ENCODE results near the gene TEX22.
"Not testable (repeated sequence)": the region's sequence is repeated elsewhere in the genome, so short reads cannot be mapped to it uniquely, and the experiment has no call there.

The TEX22 gene

GRCh38 chr14:105398044-105398725, at the start of gene TEX22:
Gene TEX22, plus strand, starts transcription at chr14:105398538. Its CDS starts 803 bp downstream, at chr14:105399341.
- peak; percentile 39 for DNase-seq

GRCh38 chr14:105348945-105349699, 49.2 kb upstream of the TEX22 start:
- no peak for DNase-seq

- no peak for DNase-seq
These were observed 48.3 kb upstream of the TEX22 start for GRCh38 chr14:105349992-105350391.

GRCh38 chr14:105350450-105351244, 47.7 kb upstream of the TEX22 start:
- no peak for DNase-seq

- DNase-seq: no peak
These were observed 46.9 kb upstream of the TEX22 start for GRCh38 chr14:105351410-105351809.

- DNase-seq: peak; percentile 79
These were observed 46.2 kb upstream of the TEX22 start for GRCh38 chr14:105351920-105352851.

- DNase-seq: no peak
These were observed 45.2 kb upstream of the TEX22 start for GRCh38 chr14:105353136-105353535.

- no peak for DNase-seq
These were observed 43.8 kb upstream of the TEX22 start for GRCh38 chr14:105354541-105354940.

GRCh38 chr14:105355049-105355575, 43.2 kb upstream of the TEX22 start:
- DNase-seq: no peak

GRCh38 chr14:105355850-105356604, 42.3 kb upstream of the TEX22 start:
- no peak for DNase-seq

- DNase-seq: no peak
These were observed 41.4 kb upstream of the TEX22 start for GRCh38 chr14:105356927-105357326.

GRCh38 chr14:105357626-105358025, 40.7 kb upstream of the TEX22 start:
- DNase-seq: no peak

- DNase-seq: no peak
These were observed 40.0 kb upstream of the TEX22 start for GRCh38 chr14:105358140-105358846.

GRCh38 chr14:105358943-105359342, 39.4 kb upstream of the TEX22 start:
- no peak for DNase-seq

- DNase-seq: not testable (repeated sequence)
These were observed 36.9 kb upstream of the TEX22 start for GRCh38 chr14:105361412-105361811.

- peak; percentile 12 for DNase-seq
These were observed 34.3 kb upstream of the TEX22 start for GRCh38 chr14:105363847-105364708.

- DNase-seq: no peak
These were observed 33.2 kb upstream of the TEX22 start for GRCh38 chr14:105365101-105365500.

GRCh38 chr14:105365681-105366080, 32.7 kb upstream of the TEX22 start:
- no peak for DNase-seq

GRCh38 chr14:105366386-105367074, 31.8 kb upstream of the TEX22 start:
- no peak for DNase-seq
